Peyer's patch (tissue), 4 donors: ENCODE measurements around the gene CUL1. TPM values are rescaled to one million over a fixed set of nuclear protein-coding genes. Genes with fewer than 3 reads are reported as not detected.

Experiments
- DNase-seq, 3 donors: peaks; one replicate each; pipeline ENCODE4 v3.0.0-alpha.2; 2017 to 2019
- H3K27ac ChIP-seq, 4 donors: fragments of 200-600 bp; sonication (generic); one replicate each; pipeline ENCODE4 v1.5.1; 2016 to 2019
- H3K27me3 ChIP-seq, 2 donors: fragments of 200-600 bp; sonication (generic); one replicate each; pipeline ENCODE4 v1.5.1; 2019
- H3K36me3 ChIP-seq, 3 donors: fragments of 200-600 bp; sonication (generic); one replicate each; pipeline ENCODE4 v1.5.1; 2016 to 2019
- H3K4me1 ChIP-seq, 4 donors: fragments of 200-600 bp; sonication (generic); one replicate each; pipeline ENCODE4 v1.5.1; 2016 to 2019
- H3K4me3 ChIP-seq, 4 donors: fragments of 200-600 bp; sonication (generic); 1 replicate in 3 of 4; 2 replicates in 1 of 4; pipeline ENCODE4 v1.5.1; 2016 to 2019; ENCODE audit warnings: mild to moderate bottlenecking in 1 of 4
- H3K9me3 ChIP-seq, 4 donors: fragments of 200-600 bp; sonication (generic); one replicate each; pipeline ENCODE4 v1.5.1; 2016 to 2019; ENCODE audit warnings: mild to moderate bottlenecking in 1 of 4
- POLR2A ChIP-seq, 2 donors: fragments of 450-650 bp; IDR thresholded peaks; one replicate each; pipeline ENCODE4 v1.5.1; 2017; ENCODE audit warnings: antibody characterized with exemption in 2 of 2, mild to moderate bottlenecking in 2 of 2, moderate library complexity in 2 of 2
- total RNA-seq, 4 donors: library from RNA; depleted of rRNA; stranded (reverse); fragments of >200 nt; gene quantifications; one replicate each; pipeline ENCODE4 v1.1.0, GENCODE V29; 2016
- TF ChIP-seq, protein P1 (sequence below), 6 experiments: fragments of 450-650 bp in 4 of 6; fragments of 200-600 bp in 2 of 6; sonication (generic) in 1 of 6; IDR thresholded peaks; one replicate each; pipeline ENCODE4 v1.5.1; 2017 to 2019; ENCODE audit warnings: antibody characterized with exemption in 6 of 6, mild to moderate bottlenecking in 3 of 6, moderate library complexity in 1 of 6

Gene CUL1
- total RNA-seq, 4 donors from 2014 or later, result 29.5 to 86.6 (median 35.8) TPM

DNA sequence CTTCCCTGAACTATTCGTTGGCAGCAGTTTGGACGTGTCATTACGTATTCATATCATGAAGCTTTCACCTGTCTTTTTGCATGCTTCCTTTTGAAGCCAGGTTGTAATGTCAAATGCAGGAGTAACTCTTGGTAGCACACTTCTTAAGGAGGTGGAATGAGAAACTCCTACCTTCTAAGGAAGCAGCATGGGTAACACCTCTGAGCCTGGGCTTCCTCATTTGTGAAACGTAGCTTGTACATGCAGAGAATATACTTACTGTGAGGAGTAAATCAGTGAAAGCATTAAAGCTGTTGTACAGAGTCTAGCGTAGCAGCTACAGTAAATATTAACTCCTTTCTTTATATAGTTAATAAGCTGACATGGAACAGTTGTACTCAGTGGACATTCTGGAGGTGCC lies 21.1 kb downstream of the CUL1 start:
- Histone ChIP-seq H3K9me3 (no peaks in the 10 kb centered on the region), H3K4me3 (no peak overlapping the region), H3K36me3 (no peaks in the 10 kb centered on the region), H3K27ac (no peak overlapping the region), H3K27me3 (no peaks in the 10 kb centered on the region), H3K4me1 (peaks cover 0 to 17% (median 0%) of the 10 kb centered on the region in 4 donors)
- DNase-seq, result no peak
- TF ChIP-seq POLR2A (IDR thresholded peaks at IDR 0.05), result no peak
- TF ChIP-seq, protein P1, sequence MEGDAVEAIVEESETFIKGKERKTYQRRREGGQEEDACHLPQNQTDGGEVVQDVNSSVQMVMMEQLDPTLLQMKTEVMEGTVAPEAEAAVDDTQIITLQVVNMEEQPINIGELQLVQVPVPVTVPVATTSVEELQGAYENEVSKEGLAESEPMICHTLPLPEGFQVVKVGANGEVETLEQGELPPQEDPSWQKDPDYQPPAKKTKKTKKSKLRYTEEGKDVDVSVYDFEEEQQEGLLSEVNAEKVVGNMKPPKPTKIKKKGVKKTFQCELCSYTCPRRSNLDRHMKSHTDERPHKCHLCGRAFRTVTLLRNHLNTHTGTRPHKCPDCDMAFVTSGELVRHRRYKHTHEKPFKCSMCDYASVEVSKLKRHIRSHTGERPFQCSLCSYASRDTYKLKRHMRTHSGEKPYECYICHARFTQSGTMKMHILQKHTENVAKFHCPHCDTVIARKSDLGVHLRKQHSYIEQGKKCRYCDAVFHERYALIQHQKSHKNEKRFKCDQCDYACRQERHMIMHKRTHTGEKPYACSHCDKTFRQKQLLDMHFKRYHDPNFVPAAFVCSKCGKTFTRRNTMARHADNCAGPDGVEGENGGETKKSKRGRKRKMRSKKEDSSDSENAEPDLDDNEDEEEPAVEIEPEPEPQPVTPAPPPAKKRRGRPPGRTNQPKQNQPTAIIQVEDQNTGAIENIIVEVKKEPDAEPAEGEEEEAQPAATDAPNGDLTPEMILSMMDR (IDR thresholded peaks at IDR 0.05), result no peak

DNA sequence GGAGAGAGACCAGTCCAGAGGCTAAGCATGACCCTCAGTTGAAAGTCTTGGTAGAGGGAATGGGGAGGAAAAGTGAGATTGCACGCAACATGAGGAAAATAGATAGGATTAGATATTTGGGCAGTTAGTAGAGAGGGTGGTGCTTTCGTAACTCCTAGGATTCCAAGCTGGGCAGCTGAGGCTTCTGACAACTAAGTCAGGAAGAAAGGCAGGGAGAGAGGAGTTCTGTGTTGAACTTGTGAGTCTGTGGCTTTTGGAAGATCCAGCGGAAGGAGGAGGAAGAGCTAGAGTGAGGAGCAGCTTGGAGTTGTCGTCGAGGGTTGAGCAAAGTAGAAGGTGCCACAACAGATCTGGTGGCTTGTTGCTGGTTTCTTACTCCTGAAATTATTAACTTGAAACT lies 21.8 kb downstream of the CUL1 start:
- no peaks in the 10 kb centered on the region for H3K9me3 ChIP-seq
- no peaks in the 10 kb centered on the region for H3K36me3 ChIP-seq
- H3K27me3 ChIP-seq, result no peaks in the 10 kb centered on the region
- peaks cover 0 to 19% (median 0%) of the 10 kb centered on the region in 4 donors for H3K4me1 ChIP-seq
- TF ChIP-seq POLR2A (IDR thresholded peaks at IDR 0.05), result no peak
- TF ChIP-seq, protein P1 (IDR thresholded peaks at IDR 0.05), result no peak
- no peak overlapping the region for H3K4me3 ChIP-seq
- DNase-seq, result no peak
- H3K27ac ChIP-seq, result no peak overlapping the region

DNA sequence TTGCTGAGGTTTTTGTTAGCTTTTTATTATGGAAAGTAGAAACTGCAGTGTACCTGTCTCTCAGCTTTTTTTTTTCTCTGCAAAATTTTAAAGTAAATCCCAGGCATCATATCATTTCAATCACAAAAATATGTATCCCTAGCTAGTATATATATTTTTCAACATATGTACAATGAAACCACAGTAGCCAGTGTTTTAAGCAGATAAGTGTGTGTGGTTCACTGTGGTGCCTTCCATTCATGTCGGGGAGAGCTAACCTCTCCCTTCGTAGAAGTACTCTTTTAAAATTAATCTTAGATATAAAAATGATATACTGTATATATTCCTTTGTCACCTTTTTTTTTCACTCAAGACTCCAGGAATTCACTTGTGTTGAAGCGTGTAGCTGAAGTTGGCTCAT lies 22.7 kb downstream of the CUL1 start:
- H3K9me3 ChIP-seq, result no peaks in the 10 kb centered on the region
- H3K4me1 ChIP-seq, result peaks cover 0 to 23% (median 0%) of the 10 kb centered on the region in 4 donors
- no peak overlapping the region for H3K4me3 ChIP-seq
- no peaks in the 10 kb centered on the region for H3K36me3 ChIP-seq
- no peak overlapping the region for H3K27ac ChIP-seq
- H3K27me3 ChIP-seq, result no peaks in the 10 kb centered on the region
- no peak for TF ChIP-seq POLR2A (IDR thresholded peaks at IDR 0.05)
- TF ChIP-seq, protein P1 (IDR thresholded peaks at IDR 0.05), result no peak
- DNase-seq, result no peak

DNA sequence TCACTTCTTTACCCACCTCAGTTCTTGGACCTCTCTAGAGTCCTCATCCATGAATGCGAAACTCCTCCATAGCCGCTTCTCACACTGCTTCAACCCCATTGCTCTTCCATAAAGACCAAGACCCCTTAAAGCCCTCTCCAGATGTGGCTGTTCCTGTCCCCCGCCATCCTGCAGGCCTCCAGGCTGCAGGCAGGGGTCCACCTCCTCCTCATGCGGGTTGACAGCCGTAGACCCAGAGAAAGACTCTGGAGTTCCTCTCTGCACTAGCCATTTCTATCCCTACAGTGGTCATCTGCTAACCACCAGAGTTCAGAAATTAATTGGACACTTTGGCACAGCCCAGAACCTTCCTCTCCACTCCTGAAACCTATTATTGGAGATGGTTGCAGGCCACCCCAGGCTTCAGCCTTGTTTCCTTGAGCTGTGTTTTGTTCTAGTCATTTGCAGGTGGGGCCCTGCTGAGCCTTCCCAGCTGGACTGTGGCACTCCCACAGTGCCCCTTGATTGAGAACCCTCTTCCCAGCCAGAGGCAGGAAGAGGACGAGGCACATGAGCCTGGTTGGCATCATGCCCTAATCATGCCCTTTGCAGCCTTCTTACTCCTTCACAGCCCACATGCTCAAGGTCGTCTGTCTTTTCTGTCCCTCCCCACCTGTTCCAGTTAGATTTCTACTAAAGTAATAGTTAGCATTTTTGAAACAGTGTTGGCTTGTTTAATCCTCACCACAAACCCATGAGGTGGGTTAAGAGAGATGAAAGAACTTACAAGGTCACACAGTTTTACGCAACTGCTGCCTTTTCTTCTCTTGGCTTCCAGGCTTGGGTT lies 23.9 kb downstream of the CUL1 start:
- Histone ChIP-seq H3K4me1 (peaks cover 0 to 23% (median 0%) of the 10 kb centered on the region in 4 donors), H3K4me3 (no peak overlapping the region), H3K36me3 (no peaks in the 10 kb centered on the region), H3K27ac (no peak overlapping the region), H3K27me3 (no peaks in the 10 kb centered on the region), H3K9me3 (no peaks in the 10 kb centered on the region)
- no peak for TF ChIP-seq POLR2A (IDR thresholded peaks at IDR 0.05)
- TF ChIP-seq, protein P1 (IDR thresholded peaks at IDR 0.05), result no peak
- no peak for DNase-seq

DNA sequence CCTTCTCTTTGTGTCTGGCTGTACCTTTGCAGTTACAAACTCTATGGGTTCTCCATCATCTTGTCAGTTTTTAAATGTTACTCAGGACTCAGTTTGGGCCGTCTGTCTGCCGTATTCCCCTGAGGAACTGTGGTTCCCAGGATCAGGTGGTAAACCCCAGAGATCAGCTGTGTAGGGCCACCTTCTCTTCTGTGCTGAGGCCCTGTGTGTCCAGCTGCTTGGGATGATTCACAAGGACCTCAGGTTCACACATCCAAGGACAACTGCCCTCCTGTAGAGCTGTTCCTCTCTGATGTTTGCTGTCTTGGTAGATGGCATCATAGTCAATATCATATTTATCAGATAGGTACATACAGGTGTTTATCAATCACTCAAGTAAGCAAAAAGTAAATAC lies 24.5 kb downstream of the CUL1 start:
- no peak for DNase-seq
- H3K4me3 ChIP-seq, result no peak overlapping the region
- H3K36me3 ChIP-seq, result no peaks in the 10 kb centered on the region
- H3K4me1 ChIP-seq, result peaks cover 0 to 23% (median 0%) of the 10 kb centered on the region in 4 donors
- H3K9me3 ChIP-seq, result no peaks in the 10 kb centered on the region
- H3K27ac ChIP-seq, result no peak overlapping the region
- TF ChIP-seq POLR2A (IDR thresholded peaks at IDR 0.05), result no peak
- TF ChIP-seq, protein P1 (IDR thresholded peaks at IDR 0.05), result no peak
- H3K27me3 ChIP-seq, result no peaks in the 10 kb centered on the region
